ENCODE data around the gene TMEM232. TPM values are rescaled to one million over a fixed set of nuclear protein-coding genes. Genes with fewer than 3 reads are reported as not detected.

Gene TMEM232
- total RNA-seq, 4 donors from 2014 or later: 0.82 TPM; not detected in 3

DNA sequence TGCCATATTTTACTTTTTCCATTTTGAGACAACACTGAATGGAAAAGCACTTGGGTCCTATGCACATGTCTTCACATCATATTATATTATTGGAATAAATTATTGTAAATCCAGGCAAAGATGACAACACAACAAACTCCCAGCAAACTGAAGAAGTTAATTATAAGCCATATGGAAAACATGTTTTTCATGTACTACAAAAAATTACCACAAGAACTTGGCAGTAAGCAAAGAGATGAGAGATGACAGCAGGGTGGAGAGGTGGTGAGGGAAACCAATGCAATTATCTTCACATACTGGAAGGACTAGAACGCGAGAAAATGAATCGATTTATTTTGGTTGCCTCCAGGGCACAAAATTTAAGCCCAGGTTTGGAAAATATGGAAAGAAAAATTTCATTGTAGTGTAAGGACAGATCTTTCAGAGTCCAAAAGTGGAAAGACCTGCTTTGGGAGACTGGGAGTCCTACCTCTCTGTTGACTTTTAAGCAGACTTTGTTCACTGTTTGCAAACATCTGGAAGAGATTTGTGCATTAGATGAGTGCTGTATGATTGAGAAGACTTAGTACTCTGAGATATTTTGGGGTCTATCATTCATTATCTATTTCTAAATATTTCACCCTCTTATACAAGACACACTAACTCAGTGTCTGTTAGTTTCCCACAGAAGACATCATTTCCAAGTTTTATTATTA lies 138.0 kb downstream of the TMEM232 start:
- Histone ChIP-seq H3K27me3 (no peaks in the 10 kb centered on the region), H3K36me3 (no peaks in the 10 kb centered on the region), H3K9me3 (no peaks in the 10 kb centered on the region), H3K4me1 (no peaks in the 10 kb centered on the region), H3K4me3 (no peak overlapping the region), H3K27ac (no peak overlapping the region)
- intact Hi-C loops (cut with DNase I; ENCODE audit: low total_unique reads): no loop called here
- no peak for DNase-seq
- in situ Hi-C loops (cut with MboI; ENCODE audit: low sequenced_read_pairs in 4 of 4): no loop called here
- no peak for TF ChIP-seq POLR2A (IDR thresholded peaks at IDR 0.05)
- TF ChIP-seq, protein P1, sequence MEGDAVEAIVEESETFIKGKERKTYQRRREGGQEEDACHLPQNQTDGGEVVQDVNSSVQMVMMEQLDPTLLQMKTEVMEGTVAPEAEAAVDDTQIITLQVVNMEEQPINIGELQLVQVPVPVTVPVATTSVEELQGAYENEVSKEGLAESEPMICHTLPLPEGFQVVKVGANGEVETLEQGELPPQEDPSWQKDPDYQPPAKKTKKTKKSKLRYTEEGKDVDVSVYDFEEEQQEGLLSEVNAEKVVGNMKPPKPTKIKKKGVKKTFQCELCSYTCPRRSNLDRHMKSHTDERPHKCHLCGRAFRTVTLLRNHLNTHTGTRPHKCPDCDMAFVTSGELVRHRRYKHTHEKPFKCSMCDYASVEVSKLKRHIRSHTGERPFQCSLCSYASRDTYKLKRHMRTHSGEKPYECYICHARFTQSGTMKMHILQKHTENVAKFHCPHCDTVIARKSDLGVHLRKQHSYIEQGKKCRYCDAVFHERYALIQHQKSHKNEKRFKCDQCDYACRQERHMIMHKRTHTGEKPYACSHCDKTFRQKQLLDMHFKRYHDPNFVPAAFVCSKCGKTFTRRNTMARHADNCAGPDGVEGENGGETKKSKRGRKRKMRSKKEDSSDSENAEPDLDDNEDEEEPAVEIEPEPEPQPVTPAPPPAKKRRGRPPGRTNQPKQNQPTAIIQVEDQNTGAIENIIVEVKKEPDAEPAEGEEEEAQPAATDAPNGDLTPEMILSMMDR (IDR thresholded peaks at IDR 0.05 in 4 of 5, conservative IDR thresholded peaks at IDR 0.05 in 1 of 5): no peak
- ATAC-seq: no peak

- H3K36me3 ChIP-seq: no peaks in the 10 kb centered on the region
- no peaks in the 10 kb centered on the region for H3K4me1 ChIP-seq
- no peak for TF ChIP-seq POLR2A (IDR thresholded peaks at IDR 0.05)
- TF ChIP-seq, protein P1 (IDR thresholded peaks at IDR 0.05 in 4 of 5, conservative IDR thresholded peaks at IDR 0.05 in 1 of 5): no peak
- ATAC-seq (no peak), DNase-seq (no peak)
- in situ Hi-C loops (cut with MboI; ENCODE audit: low sequenced_read_pairs in 4 of 4): no loop called here
- intact Hi-C loops (cut with DNase I; ENCODE audit: low total_unique reads): no loop called here
- no peaks in the 10 kb centered on the region for H3K9me3 ChIP-seq
- no peak overlapping the region for H3K27ac ChIP-seq
- H3K27me3 ChIP-seq: no peaks in the 10 kb centered on the region
- H3K4me3 ChIP-seq: no peak overlapping the region
Measured at GRCh38 chr5:110580625-110581024, 145.8 kb downstream of the TMEM232 start.

- in situ Hi-C loops (cut with MboI; ENCODE audit: low sequenced_read_pairs in 4 of 4) (no loop called here), intact Hi-C loops (cut with DNase I; ENCODE audit: low total_unique reads) (no loop called here)
- ATAC-seq: no peak
- Histone ChIP-seq H3K27ac (no peak overlapping the region), H3K4me1 (no peaks in the 10 kb centered on the region), H3K36me3 (no peaks in the 10 kb centered on the region), H3K4me3 (no peak overlapping the region), H3K27me3 (no peaks in the 10 kb centered on the region), H3K9me3 (no peaks in the 10 kb centered on the region)
- no peak for DNase-seq
- no peak for TF ChIP-seq POLR2A (IDR thresholded peaks at IDR 0.05)
- TF ChIP-seq, protein P1 (IDR thresholded peaks at IDR 0.05 in 4 of 5, conservative IDR thresholded peaks at IDR 0.05 in 1 of 5): no peak
Measured at GRCh38 chr5:110572729-110573128, 153.7 kb downstream of the TMEM232 start.

DNA sequence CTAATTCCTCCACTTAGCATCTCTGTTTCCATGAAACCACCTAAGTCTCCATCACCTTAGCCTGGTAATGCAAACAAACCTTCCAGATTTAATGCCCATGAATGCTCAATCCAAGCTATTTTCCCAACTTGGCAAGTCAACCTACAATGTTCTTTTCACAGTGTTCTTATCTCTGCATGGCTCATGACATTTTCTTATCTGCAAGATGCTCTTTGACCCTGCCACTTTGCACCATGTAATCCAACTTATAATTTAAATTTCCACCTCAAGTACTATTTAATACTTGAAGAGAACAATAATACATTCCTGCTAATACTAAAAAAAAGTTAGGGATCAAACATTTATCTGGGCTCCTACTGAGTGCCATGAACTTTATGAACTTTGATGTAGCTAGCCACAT lies 164.3 kb downstream of the TMEM232 start:
- TF ChIP-seq, protein P1 (IDR thresholded peaks at IDR 0.05 in 4 of 5, conservative IDR thresholded peaks at IDR 0.05 in 1 of 5): no peak
- TF ChIP-seq POLR2A (IDR thresholded peaks at IDR 0.05): no peak
- no peaks in the 10 kb centered on the region for H3K4me1 ChIP-seq
- H3K4me3 ChIP-seq: no peak overlapping the region
- in situ Hi-C loops (cut with MboI; ENCODE audit: low sequenced_read_pairs in 4 of 4): no loop called here
- intact Hi-C loops (cut with DNase I; ENCODE audit: low total_unique reads): no loop called here
- no peaks in the 10 kb centered on the region for H3K27me3 ChIP-seq
- no peaks in the 10 kb centered on the region for H3K36me3 ChIP-seq
- H3K27ac ChIP-seq: no peak overlapping the region
- no peak for DNase-seq
- H3K9me3 ChIP-seq: no peaks in the 10 kb centered on the region
- ATAC-seq: no peak

- TF ChIP-seq POLR2A (IDR thresholded peaks at IDR 0.05): no peak
- TF ChIP-seq, protein P1 (IDR thresholded peaks at IDR 0.05 in 4 of 5, conservative IDR thresholded peaks at IDR 0.05 in 1 of 5): no peak
- Histone ChIP-seq H3K27me3 (no peaks in the 10 kb centered on the region), H3K9me3 (no peaks in the 10 kb centered on the region), H3K4me1 (no peaks in the 10 kb centered on the region), H3K27ac (no peak overlapping the region), H3K36me3 (no peaks in the 10 kb centered on the region), H3K4me3 (no peak overlapping the region)
- intact Hi-C loops (cut with DNase I; ENCODE audit: low total_unique reads): no loop called here
- in situ Hi-C loops (cut with MboI; ENCODE audit: low sequenced_read_pairs in 4 of 4): no loop called here
- no peak for ATAC-seq
- no peak for DNase-seq
Measured at GRCh38 chr5:110561510-110561909, 165.0 kb downstream of the TMEM232 start.
